ENCODE data around the gene MKLN1.

DNA sequence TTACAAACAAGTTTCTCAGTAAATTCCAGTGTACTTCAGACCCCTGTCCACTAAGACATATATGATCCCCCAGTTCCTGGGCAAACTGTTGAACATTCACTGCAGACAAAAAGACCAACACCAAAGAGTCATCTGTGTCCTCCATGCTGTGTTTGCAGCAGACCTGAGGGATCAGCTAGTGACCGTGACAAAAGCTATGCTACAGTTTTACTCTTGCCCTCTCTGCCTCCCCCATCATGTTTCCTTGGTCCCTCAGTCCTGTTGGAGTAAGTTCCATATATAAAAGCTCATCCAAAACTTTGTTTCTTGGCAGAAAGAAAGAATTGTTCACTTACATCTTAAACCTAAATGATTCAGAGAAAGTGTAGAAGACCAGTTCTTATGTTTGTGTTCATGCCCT, 172.7 kb downstream of the MKLN1 start:
- TF ChIP-seq, protein P1, sequence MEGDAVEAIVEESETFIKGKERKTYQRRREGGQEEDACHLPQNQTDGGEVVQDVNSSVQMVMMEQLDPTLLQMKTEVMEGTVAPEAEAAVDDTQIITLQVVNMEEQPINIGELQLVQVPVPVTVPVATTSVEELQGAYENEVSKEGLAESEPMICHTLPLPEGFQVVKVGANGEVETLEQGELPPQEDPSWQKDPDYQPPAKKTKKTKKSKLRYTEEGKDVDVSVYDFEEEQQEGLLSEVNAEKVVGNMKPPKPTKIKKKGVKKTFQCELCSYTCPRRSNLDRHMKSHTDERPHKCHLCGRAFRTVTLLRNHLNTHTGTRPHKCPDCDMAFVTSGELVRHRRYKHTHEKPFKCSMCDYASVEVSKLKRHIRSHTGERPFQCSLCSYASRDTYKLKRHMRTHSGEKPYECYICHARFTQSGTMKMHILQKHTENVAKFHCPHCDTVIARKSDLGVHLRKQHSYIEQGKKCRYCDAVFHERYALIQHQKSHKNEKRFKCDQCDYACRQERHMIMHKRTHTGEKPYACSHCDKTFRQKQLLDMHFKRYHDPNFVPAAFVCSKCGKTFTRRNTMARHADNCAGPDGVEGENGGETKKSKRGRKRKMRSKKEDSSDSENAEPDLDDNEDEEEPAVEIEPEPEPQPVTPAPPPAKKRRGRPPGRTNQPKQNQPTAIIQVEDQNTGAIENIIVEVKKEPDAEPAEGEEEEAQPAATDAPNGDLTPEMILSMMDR (IDR thresholded peaks at IDR 0.05), result no peak
- no peak for TF ChIP-seq POLR2A (IDR thresholded peaks at IDR 0.05)
